OCI-LY1 (cell line): Measurements from ENCODE around the gene SOST.
"Not testable (repeated sequence)": the region's sequence is repeated elsewhere in the genome, so short reads cannot be mapped to it uniquely, and the experiment has no call there.

Source experiments
- H2AFZ ChIP-seq: fragments of 200-600 bp; sonication (generic), shearing (Covaris generic); 2 replicates; pipeline ENCODE4 v1.6.0; 2014; ENCODE audit warnings: antibody characterized with exemption, mild to moderate bottlenecking, low read length
- H3F3A ChIP-seq: fragments of 200-600 bp; sonication (generic), shearing (Covaris generic); 2 replicates; pipeline ENCODE4 v1.6.0; 2014; ENCODE audit warnings: mild to moderate bottlenecking, antibody characterized with exemption, low read length, moderate library complexity; ENCODE audit not compliant: insufficient read depth
- H3K27ac ChIP-seq: fragments of 200-600 bp; sonication (generic); 2 replicates; pipeline ENCODE4 v1.5.1; 2014; ENCODE audit warnings: low read length, mixed run types, mild to moderate bottlenecking, low read depth; ENCODE audit not compliant: poor library complexity, severe bottlenecking
- H3K27me3 ChIP-seq: fragments of 200-600 bp; sonication (generic); 2 replicates; pipeline ENCODE4 v1.6.0; 2014; ENCODE audit warnings: antibody characterized with exemption, mild to moderate bottlenecking, low read length, moderate library complexity; ENCODE audit not compliant: insufficient read depth
- H3K36me3 ChIP-seq: fragments of 200-600 bp; sonication (generic); 2 replicates; pipeline ENCODE4 v1.6.1; 2014; ENCODE audit warnings: mild to moderate bottlenecking, antibody characterized with exemption, low read length, moderate library complexity, mixed read lengths; ENCODE audit not compliant: insufficient read depth
- H3K4me1 ChIP-seq: fragments of 200-600 bp; sonication (generic); 2 replicates; pipeline ENCODE4 v1.5.1; 2014; ENCODE audit warnings: mild to moderate bottlenecking, low read length, moderate library complexity; ENCODE audit not compliant: insufficient read depth, severe bottlenecking
- H3K4me2 ChIP-seq: fragments of 200-600 bp; sonication (generic), shearing (Covaris generic); 2 replicates; pipeline ENCODE4 v1.6.1; 2014; ENCODE audit warnings: low read length
- H3K4me3 ChIP-seq: fragments of 200-600 bp; sonication (generic); 2 replicates; pipeline ENCODE4 v1.5.1; 2014; ENCODE audit warnings: low read length, low read depth, mild to moderate bottlenecking, mixed read lengths; ENCODE audit not compliant: poor library complexity, severe bottlenecking
- H3K79me2 ChIP-seq: fragments of 200-600 bp; shearing (Covaris generic); 2 replicates; pipeline ENCODE4 v1.6.1; 2016; ENCODE audit warnings: mixed run types, low read length, mixed read lengths; ENCODE audit not compliant: insufficient read depth
- H3K9ac ChIP-seq: fragments of 200-600 bp; sonication (generic), shearing (Covaris generic); 2 replicates; pipeline ENCODE4 v1.6.1; 2014; ENCODE audit warnings: mild to moderate bottlenecking, low read length, mixed read lengths
- H3K9me2 ChIP-seq: fragments of 200-600 bp; sonication (generic), shearing (Covaris generic); 2 replicates; pipeline ENCODE4 v1.6.1; 2014; ENCODE audit warnings: low read depth, mild to moderate bottlenecking, low read length, mixed read lengths
- H3K9me3 ChIP-seq: fragments of 200-600 bp; shearing (Covaris generic); 2 replicates; pipeline ENCODE4 v1.6.1; 2014; ENCODE audit warnings: low read length, mixed read lengths
- H4K20me1 ChIP-seq: fragments of 200-600 bp; sonication (generic), shearing (Covaris generic); 2 replicates; pipeline ENCODE4 v1.6.0; 2016; ENCODE audit warnings: mild to moderate bottlenecking, low read length; ENCODE audit not compliant: insufficient read depth
- EZH2 ChIP-seq: fragments of 200-600 bp; sonication (generic), shearing (Covaris generic); IDR thresholded peaks from 2 replicates; pipeline ENCODE4 v1.8.0; 2017; ENCODE audit warnings: borderline replicate concordance, mixed run types, mild to moderate bottlenecking, antibody characterized with exemption, low read length, moderate library complexity, mixed read lengths
- TF ChIP-seq, protein P1 (sequence below): fragments of 200-600 bp; sonication (generic), shearing (Covaris generic); IDR thresholded peaks from 2 replicates; pipeline ENCODE4 v1.5.1; 2017; ENCODE audit warnings: mild to moderate bottlenecking, antibody characterized with exemption, low read length, moderate library complexity, mixed read lengths

Gene SOST

DNA sequence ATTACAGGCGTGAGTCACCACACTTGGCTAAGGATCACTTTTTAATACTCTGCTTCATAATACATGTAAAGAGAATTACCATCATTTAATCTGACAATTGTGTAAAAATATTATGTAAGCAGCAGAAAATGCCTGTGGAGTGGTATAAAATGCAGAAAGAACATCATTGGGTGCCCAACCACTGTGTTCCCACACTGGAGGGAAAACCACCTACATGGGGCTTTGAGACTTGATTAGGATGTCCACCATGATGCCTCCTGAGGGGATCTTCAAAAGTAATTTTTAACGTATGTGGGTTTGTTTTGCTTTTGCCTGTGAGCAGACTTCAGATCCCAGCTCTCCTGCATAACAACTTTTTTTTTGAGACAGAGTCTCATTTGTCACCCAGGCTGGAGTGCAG is 40.5 kb upstream of the SOST start:
- no peak for TF ChIP-seq EZH2
- TF ChIP-seq, protein P1, sequence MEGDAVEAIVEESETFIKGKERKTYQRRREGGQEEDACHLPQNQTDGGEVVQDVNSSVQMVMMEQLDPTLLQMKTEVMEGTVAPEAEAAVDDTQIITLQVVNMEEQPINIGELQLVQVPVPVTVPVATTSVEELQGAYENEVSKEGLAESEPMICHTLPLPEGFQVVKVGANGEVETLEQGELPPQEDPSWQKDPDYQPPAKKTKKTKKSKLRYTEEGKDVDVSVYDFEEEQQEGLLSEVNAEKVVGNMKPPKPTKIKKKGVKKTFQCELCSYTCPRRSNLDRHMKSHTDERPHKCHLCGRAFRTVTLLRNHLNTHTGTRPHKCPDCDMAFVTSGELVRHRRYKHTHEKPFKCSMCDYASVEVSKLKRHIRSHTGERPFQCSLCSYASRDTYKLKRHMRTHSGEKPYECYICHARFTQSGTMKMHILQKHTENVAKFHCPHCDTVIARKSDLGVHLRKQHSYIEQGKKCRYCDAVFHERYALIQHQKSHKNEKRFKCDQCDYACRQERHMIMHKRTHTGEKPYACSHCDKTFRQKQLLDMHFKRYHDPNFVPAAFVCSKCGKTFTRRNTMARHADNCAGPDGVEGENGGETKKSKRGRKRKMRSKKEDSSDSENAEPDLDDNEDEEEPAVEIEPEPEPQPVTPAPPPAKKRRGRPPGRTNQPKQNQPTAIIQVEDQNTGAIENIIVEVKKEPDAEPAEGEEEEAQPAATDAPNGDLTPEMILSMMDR = no peak
- Histone ChIP-seq H3K27ac (no peak overlapping the region), H3K4me3 (no peak overlapping the region), H3K9me2 (no peaks in the 10 kb centered on the region), H3K4me2 (no peak overlapping the region), H3K79me2 (no peaks in the 10 kb centered on the region), H3K27me3 (peaks cover 5% of the 10 kb centered on the region; the same call in 1 of the 2 replicates), H2AFZ (no peak overlapping the region), H3K9ac (no peak overlapping the region), H3K4me1 (no peaks in the 10 kb centered on the region), H3K9me3 (no peaks in the 10 kb centered on the region), H3K36me3 (no peaks in the 10 kb centered on the region), H4K20me1 (no peaks in the 10 kb centered on the region), H3F3A (no peaks in the 10 kb centered on the region)

DNA sequence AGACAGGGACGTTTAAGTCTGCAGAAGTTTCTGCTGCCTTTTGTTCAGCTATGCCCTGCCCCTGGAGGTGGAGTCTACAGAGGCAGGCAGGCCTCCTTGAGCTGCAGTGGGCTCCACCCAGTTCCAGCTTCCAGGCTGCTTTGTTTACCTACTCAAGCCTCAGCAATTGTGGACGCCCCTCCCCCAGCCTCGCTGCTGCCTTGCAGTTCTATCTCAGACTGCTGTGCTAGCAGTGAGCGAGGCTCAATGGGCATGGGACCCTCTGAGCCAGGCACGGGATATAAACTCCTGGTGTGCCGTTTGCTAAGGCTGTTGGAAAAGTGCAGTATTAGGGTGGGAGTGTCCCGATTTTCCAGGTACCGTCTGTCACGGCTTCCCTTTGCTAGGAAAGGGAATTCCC is 39.4 kb upstream of the SOST start:
- not testable (repeated sequence) for H3K9me2 ChIP-seq, H3K4me2 ChIP-seq, H3K9me3 ChIP-seq, H4K20me1 ChIP-seq, H3K4me3 ChIP-seq, H2AFZ ChIP-seq, H3K9ac ChIP-seq, H3K27me3 ChIP-seq, H3K36me3 ChIP-seq, H3K27ac ChIP-seq, H3K4me1 ChIP-seq, H3K79me2 ChIP-seq, H3F3A ChIP-seq

DNA sequence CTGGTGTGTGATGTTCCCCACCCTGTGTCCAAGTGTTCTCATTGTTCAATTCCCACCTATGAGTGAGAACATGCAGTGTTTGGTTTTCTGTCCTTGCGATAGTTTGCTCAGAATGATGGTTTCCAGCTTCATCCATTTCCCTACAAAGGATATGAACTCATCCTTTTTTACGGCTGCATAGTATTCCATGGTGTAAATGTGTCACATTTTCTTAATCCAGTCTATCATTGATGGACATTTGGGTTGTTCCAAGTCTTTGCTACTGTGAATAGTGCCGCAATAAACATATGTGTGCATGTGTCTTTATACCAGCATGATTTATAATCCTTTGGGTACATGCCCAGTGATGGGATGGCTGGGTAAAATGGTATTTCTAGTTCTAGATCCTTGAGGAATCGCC is 34.1 kb upstream of the SOST start:
- not testable (repeated sequence) for H3K79me2 ChIP-seq, H4K20me1 ChIP-seq, H3K4me1 ChIP-seq, H3K36me3 ChIP-seq, H2AFZ ChIP-seq, H3K9me2 ChIP-seq, H3K4me3 ChIP-seq, H3K27me3 ChIP-seq, H3K9me3 ChIP-seq, H3F3A ChIP-seq, H3K27ac ChIP-seq, H3K4me2 ChIP-seq, H3K9ac ChIP-seq

DNA sequence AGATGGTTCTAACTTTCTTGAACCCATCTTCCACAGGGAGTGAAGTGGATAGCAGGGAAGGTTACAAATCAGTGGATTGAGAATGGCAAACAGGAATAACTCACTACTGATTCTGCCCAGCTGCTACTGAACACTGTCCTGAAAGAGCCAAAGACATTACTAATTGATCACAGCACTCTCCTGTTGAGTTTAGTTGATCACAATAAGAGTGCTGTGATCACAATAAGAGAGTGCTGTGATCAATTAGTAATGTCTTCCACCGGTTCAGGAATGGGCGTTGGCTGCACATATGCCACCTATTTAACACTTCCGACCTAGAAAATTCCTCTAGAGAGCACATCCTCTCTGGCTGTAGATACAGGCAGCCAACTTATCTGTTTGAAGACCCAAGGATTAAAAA is 33.0 kb upstream of the SOST start:
- Histone ChIP-seq H3F3A (no peaks in the 10 kb centered on the region), H4K20me1 (no peaks in the 10 kb centered on the region), H3K79me2 (no peaks in the 10 kb centered on the region), H3K27me3 (peaks cover 6% of the 10 kb centered on the region; the same call in 1 of the 2 replicates), H3K9ac (no peak overlapping the region), H3K9me3 (no peaks in the 10 kb centered on the region), H3K27ac (no peak overlapping the region), H3K4me1 (no peaks in the 10 kb centered on the region), H2AFZ (no peak overlapping the region), H3K9me2 (no peaks in the 10 kb centered on the region), H3K4me3 (no peak overlapping the region), H3K4me2 (no peak overlapping the region), H3K36me3 (no peaks in the 10 kb centered on the region)
- no peak for TF ChIP-seq EZH2
- TF ChIP-seq, protein P1 = no peak
